Ishikawa (cell line): Measurements from ENCODE around the gene C1QC.

Source experiments
- CEBPB ChIP-seq: IDR thresholded peaks from 2 replicates; pipeline ENCODE4 v1.6.1; 2012
- CREB1 ChIP-seq: IDR thresholded peaks from 2 replicates; pipeline ENCODE4 v1.6.1; 2012; ENCODE audit warnings: low read depth
- EGR1 ChIP-seq: IDR thresholded peaks from 2 replicates; pipeline ENCODE4 v1.6.1; 2012
- EP300 ChIP-seq: IDR thresholded peaks from 2 replicates; pipeline ENCODE4 v1.6.1; 2012; ENCODE audit warnings: borderline replicate concordance
- FOXM1 ChIP-seq: IDR thresholded peaks from 2 replicates; pipeline ENCODE4 v1.6.1; 2012; ENCODE audit warnings: low read depth, borderline replicate concordance
- MAX ChIP-seq: IDR thresholded peaks from 2 replicates; pipeline ENCODE4 v1.6.1; 2012
- NFIC ChIP-seq: IDR thresholded peaks from 2 replicates; pipeline ENCODE4 v1.6.1; 2012
- RAD21 ChIP-seq: IDR thresholded peaks from 2 replicates; pipeline ENCODE4 v1.6.1; 2012; ENCODE audit warnings: low read depth
- REST ChIP-seq: IDR thresholded peaks from 2 replicates; pipeline ENCODE4 v1.6.1; 2012; ENCODE audit warnings: low read depth, mild to moderate bottlenecking
- TAF1 ChIP-seq: IDR thresholded peaks from 2 replicates; pipeline ENCODE4 v1.6.1; 2012; ENCODE audit warnings: low read depth, mild to moderate bottlenecking
- TCF12 ChIP-seq: IDR thresholded peaks from 2 replicates; pipeline ENCODE4 v1.6.1; 2012; ENCODE audit warnings: low read depth
- TEAD4 ChIP-seq: IDR thresholded peaks from 2 replicates; pipeline ENCODE4 v1.6.1; 2012
- USF1 ChIP-seq: IDR thresholded peaks from 2 replicates; pipeline ENCODE4 v1.6.1; 2012
- YY1 ChIP-seq: IDR thresholded peaks from 2 replicates; pipeline ENCODE4 v1.6.1; 2012; ENCODE audit warnings: low read depth
- ZBTB7A ChIP-seq: IDR thresholded peaks from 2 replicates; pipeline ENCODE4 v1.6.1; 2012; ENCODE audit warnings: low read depth

Gene C1QC

GRCh38 chr1:22691031-22691753, 47.8 kb downstream of the C1QC start:
- TF ChIP-seq ZBTB7A, result no peak
- no peak for TF ChIP-seq TCF12
- TF ChIP-seq REST, result no peak
- no peak for TF ChIP-seq NFIC
- TF ChIP-seq CREB1, result no peak
- no peak for TF ChIP-seq YY1
- no peak for TF ChIP-seq USF1
- no peak for TF ChIP-seq FOXM1
- no peak for TF ChIP-seq EGR1
- TF ChIP-seq CEBPB, result no peak
- no peak for TF ChIP-seq TAF1
- TF ChIP-seq RAD21, result no peak
- no peak for TF ChIP-seq MAX
- no peak for TF ChIP-seq EP300
- TF ChIP-seq TEAD4, result no peak

GRCh38 chr1:22694172-22694571, 50.7 kb downstream of the C1QC start:
- TF ChIP-seq ZBTB7A (no peak), TAF1 (no peak), FOXM1 (no peak), NFIC (no peak), MAX (no peak), TEAD4 (no peak), EP300 (no peak), EGR1 (no peak), TCF12 (no peak), USF1 (no peak), REST (no peak), YY1 (no peak), CREB1 (no peak), CEBPB (no peak), RAD21 (no peak)

GRCh38 chr1:22696610-22697009, 53.2 kb downstream of the C1QC start:
- TF ChIP-seq ZBTB7A, result no peak
- no peak for TF ChIP-seq YY1
